ENCODE data around the gene CITED2. TPM values are rescaled to one million over a fixed set of nuclear protein-coding genes. Genes with fewer than 3 reads are reported as not detected.

The CITED2 gene
- total and polyA plus RNA-seq, 8 donors = 70.0 to 321 (median 132) TPM

DNA sequence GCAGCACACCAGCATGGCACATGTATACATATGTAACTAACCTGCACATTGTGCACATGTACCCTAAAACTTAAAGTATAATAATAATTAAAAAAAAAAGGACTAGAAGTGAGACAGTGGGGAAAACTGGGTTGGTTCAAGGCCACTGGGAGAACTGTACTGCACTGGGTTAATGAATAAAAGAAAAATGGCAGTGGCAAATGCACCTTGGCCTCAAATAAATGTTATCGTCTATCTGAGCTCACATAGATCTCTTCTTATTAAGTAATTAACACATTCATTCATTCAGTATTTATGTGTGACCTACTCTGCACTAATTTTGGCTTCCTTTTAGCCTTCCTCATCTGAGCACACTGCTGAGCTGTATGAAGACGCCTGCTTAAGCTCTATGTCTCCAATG is 17.5 kb downstream of the CITED2 start:
- H3K36me3 ChIP-seq = no peaks in the 10 kb centered on the region
- DNase-seq (no peak), ATAC-seq (no peak)
- TF ChIP-seq CTCF (IDR thresholded peaks at IDR 0.05) = no peak
- no peaks in the 10 kb centered on the region for H3K4me1 ChIP-seq
- H3K27me3 ChIP-seq = no peaks in the 10 kb centered on the region
- H3K4me3 ChIP-seq = no peak overlapping the region
- intact Hi-C loops (cut with DNase I) = no loop called here
- H3K27ac ChIP-seq = no peak overlapping the region
- H3K9me3 ChIP-seq = no peaks in the 10 kb centered on the region

- H3K4me1 ChIP-seq = no peaks in the 10 kb centered on the region
- no peak overlapping the region for H3K4me3 ChIP-seq
- H3K27me3 ChIP-seq = no peaks in the 10 kb centered on the region
- H3K36me3 ChIP-seq = no peaks in the 10 kb centered on the region
- DNase-seq (no peak), ATAC-seq (no peak)
- H3K9me3 ChIP-seq = no peaks in the 10 kb centered on the region
- intact Hi-C loops (cut with DNase I) = no loop called here
- H3K27ac ChIP-seq = no peak overlapping the region
- TF ChIP-seq CTCF (IDR thresholded peaks at IDR 0.05) = no peak
These were observed 18.5 kb downstream of the CITED2 start for GRCh38 chr6:139355777-139356445.

DNA sequence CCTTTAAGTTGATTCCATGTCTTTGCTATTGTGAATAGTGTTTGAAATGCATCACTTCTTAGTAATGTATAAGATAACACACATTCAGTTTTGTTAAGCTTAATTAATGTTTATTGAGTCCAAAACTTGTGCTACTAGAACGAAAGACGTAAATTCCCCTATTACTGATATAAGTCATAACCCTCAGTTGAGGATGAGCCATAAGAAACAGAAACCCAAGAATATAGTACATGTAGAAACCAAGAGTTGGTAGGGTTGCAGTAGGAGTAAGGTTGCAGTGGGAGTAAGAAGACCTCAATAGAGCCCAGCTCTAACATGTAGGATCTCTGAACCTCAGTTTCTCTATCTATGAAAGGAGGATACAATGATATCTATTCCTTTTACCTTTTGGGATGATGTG is 19.3 kb downstream of the CITED2 start:
- Histone ChIP-seq H3K27ac (no peak overlapping the region), H3K4me1 (no peaks in the 10 kb centered on the region), H3K27me3 (no peaks in the 10 kb centered on the region), H3K36me3 (no peaks in the 10 kb centered on the region), H3K9me3 (no peaks in the 10 kb centered on the region), H3K4me3 (no peak overlapping the region)
- TF ChIP-seq CTCF (IDR thresholded peaks at IDR 0.05) = no peak
- ATAC-seq (no peak), DNase-seq (no peak)
- intact Hi-C loops (cut with DNase I) = no loop called here

- TF ChIP-seq CTCF (IDR thresholded peaks at IDR 0.05) = no peak
- H3K36me3 ChIP-seq = no peaks in the 10 kb centered on the region
- no peaks in the 10 kb centered on the region for H3K4me1 ChIP-seq
- no peak for DNase-seq
- no peaks in the 10 kb centered on the region for H3K27me3 ChIP-seq
- no peak overlapping the region for H3K27ac ChIP-seq
- H3K4me3 ChIP-seq = no peak overlapping the region
- ATAC-seq = no peak
- H3K9me3 ChIP-seq = no peaks in the 10 kb centered on the region
- intact Hi-C loops (cut with DNase I) = no loop called here
These were observed 20.3 kb downstream of the CITED2 start for GRCh38 chr6:139354189-139354588.

- no peak overlapping the region for H3K27ac ChIP-seq
- H3K27me3 ChIP-seq = no peaks in the 10 kb centered on the region
- no peaks in the 10 kb centered on the region for H3K36me3 ChIP-seq
- H3K4me1 ChIP-seq = no peaks in the 10 kb centered on the region
- H3K9me3 ChIP-seq = no peaks in the 10 kb centered on the region
- ATAC-seq (no peak), DNase-seq (no peak)
- intact Hi-C loops (cut with DNase I) = no loop called here
- no peak overlapping the region for H3K4me3 ChIP-seq
- no peak for TF ChIP-seq CTCF (IDR thresholded peaks at IDR 0.05)
These were observed 24.9 kb downstream of the CITED2 start for GRCh38 chr6:139349464-139350020.

Measured in left lung (tissue), 10 donors.